GM21723 (cell line): Measurements from ENCODE around the gene NIBAN1.
A peak's percentile ranks its signal among the peaks of the same experiment; 100 is the strongest.
"Not testable (repeated sequence)": the region's sequence is repeated elsewhere in the genome, so short reads cannot be mapped to it uniquely, and the experiment has no call there.

Source experiments
- ATAC-seq: cut with Tn5 transposase; IDR thresholded peaks from one replicate; pipeline ENCODE4 v1.9.1; 2021; ENCODE audit warnings: mild to moderate bottlenecking, moderate library complexity; ENCODE audit not compliant: unreplicated experiment

NIBAN1 gene, protein sequence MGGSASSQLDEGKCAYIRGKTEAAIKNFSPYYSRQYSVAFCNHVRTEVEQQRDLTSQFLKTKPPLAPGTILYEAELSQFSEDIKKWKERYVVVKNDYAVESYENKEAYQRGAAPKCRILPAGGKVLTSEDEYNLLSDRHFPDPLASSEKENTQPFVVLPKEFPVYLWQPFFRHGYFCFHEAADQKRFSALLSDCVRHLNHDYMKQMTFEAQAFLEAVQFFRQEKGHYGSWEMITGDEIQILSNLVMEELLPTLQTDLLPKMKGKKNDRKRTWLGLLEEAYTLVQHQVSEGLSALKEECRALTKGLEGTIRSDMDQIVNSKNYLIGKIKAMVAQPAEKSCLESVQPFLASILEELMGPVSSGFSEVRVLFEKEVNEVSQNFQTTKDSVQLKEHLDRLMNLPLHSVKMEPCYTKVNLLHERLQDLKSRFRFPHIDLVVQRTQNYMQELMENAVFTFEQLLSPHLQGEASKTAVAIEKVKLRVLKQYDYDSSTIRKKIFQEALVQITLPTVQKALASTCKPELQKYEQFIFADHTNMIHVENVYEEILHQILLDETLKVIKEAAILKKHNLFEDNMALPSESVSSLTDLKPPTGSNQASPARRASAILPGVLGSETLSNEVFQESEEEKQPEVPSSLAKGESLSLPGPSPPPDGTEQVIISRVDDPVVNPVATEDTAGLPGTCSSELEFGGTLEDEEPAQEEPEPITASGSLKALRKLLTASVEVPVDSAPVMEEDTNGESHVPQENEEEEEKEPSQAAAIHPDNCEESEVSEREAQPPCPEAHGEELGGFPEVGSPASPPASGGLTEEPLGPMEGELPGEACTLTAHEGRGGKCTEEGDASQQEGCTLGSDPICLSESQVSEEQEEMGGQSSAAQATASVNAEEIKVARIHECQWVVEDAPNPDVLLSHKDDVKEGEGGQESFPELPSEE

DNA sequence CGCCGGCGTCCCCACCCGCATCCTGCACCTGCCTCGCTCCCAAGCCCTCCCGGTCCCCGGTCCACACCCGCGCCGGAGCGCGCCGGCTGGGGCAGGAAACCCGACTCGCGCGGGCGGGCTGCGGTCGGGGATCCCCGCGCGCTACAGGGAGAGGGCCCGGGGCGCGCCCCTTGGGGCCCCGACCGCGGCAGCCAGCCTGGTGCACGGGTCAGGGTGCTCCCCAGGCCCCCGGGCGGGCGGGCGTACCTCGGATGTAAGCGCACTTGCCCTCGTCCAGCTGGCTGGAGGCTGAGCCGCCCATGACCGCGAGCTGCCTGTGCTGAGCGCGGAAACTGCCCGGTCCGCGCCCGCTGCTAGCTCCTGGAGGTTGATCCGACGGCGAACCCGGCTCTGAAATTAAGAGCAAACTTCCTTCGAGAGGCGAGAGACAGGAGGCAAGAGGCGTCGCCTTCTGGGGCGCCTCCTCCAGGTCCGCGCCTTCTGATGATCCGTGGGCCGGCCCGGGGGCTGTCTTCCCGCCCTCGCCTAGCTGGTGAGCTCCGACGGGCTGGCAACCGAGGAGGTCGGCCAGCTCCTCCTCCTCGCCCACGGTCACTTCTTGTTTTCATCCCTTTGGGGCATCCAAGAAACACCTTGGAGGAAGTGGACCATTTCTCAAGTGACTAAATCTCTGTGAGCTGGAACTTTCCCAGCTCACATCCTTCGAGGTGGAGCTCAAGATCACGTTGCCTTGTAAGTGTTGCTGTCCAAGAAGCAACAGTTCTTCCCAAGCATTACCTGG is at the start of gene NIBAN1:
Gene NIBAN1 (minus strand): TSS at position 453 of the 781 bp plus-strand sequence. CDS start 152 bp downstream, at position 301.
- ATAC-seq: peak; percentile 64

DNA sequence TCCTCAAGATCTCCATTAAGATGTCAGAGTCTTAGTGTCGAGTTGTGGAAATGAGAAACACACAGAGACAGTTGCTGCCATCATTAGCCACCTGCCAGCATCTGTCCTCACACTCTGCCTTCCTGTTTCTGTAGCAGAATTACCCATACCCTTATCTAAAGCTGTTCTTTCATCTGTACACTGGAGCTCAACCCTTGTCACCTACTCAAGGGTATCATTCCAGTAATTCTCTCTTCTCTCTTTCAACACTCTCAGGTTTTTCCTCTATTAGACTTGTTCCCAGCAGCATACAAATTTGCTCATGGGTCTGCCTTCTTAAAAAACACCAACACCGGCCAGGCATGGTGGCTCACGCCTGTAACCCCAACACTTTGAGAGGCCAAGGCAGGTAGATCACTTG is 43.7 kb upstream of the NIBAN1 start:
- ATAC-seq: no peak

- ATAC-seq: no peak
Measured at GRCh38 chr1:185017338-185017737, 43.0 kb upstream of the NIBAN1 start.

DNA sequence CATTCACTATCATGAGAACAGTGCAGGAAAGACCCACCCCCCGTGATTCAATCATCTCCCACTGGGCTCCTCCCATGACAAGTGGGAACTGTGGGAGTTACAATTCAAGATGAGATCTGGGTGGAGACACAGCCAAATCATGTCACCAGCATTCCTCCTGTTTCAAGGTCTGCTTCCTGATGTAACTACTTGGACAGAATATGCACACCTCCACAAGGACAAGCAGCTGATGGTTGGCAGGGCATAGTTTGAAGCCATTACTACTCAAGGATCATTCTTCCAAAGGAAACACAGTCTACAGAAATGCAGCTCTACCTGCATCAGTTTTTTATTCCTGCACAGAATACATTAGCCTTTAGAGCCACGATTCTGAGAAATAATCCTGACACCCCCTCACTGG is 42.6 kb upstream of the NIBAN1 start:
- ATAC-seq: no peak

DNA sequence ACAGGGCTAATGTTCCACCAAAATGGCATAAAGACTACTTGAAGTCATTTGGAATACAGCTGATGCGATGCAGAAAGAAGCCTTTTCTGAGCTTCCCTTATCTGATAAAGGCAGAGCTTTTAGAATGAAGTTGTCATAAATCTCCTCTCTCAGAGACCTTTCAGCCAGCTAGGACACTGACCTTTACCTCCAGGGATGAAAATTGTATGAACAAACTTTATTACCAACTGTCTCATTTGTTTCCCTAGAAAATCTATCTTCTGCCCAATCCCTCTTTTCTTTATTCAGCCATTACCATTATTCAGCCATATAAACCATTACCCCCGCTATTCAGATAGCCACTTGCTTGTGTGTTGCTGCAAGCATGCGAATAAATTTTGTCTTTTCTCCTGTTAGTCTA is 41.3 kb upstream of the NIBAN1 start:
- ATAC-seq: no peak

GRCh38 chr1:185014941-185015340 is 40.6 kb upstream of the NIBAN1 start:
- ATAC-seq: no peak

- ATAC-seq: no peak
Measured at GRCh38 chr1:185010361-185010760, 36.1 kb upstream of the NIBAN1 start.

DNA sequence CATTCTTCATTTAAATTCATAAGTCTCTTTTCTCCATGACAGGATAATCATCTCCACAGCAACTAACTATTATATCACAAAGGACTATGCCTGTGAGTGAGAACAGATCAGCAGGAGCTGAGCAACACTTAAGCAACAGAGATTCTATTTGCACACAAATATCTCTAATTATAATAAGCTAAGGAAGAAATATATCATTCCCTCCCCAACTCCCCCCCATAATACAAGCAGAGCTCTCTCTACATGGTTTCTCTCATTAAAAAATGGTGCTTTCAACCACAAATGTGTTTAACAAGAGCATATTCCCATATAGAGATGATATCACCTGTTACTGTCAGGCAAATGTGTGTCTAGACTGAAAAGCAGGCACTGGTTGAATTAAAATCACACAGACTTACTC is 34.5 kb upstream of the NIBAN1 start:
- ATAC-seq: no peak

DNA sequence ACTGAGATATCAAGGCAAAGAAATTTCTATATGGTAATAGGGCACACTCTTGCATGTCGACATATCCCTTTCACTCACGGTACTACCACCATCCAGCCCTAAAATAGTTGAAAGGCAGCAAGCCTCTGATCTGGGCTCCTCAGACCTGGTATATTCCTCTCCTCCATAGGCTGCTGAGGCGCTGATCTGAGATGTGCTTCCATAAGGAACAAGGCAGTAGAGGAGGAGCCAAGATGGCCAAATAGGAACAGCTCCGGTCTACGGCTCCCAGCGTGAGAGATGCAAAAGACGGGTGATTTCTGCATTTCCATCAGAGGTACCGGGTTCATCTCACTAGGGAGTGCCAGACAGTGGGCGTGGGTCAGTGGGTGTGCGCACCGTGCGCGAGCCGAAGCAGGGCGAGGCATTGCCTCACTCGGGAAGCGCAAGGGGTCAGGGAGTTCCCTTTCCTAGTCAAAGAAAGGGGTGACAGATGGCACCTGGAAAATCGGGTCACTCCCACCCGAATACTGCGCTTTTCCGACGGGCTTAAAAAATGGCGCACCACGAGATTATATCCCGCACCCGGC is 27.1 kb upstream of the NIBAN1 start:
- ATAC-seq: not testable (repeated sequence)

DNA sequence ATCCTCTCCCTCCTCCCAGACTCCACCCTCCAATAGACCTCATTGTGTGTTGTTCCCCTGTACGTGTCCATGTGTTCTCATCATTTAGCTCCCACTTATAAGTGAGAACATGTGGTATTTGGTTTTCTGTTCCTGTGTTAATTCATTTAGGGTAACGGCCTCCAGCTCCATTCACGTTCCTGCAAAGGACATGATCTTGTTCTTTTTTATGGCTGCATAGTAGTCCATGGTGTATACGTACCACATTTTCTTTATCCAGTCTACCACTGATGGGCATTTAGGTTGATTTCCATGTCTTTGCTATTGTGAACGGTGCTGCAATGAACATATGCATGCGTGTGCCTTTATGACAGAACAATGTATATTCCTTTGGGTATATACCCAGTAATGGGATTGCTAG is 25.7 kb upstream of the NIBAN1 start:
- ATAC-seq: not testable (repeated sequence)

- ATAC-seq: no peak
Measured at GRCh38 chr1:184994301-184994700, 20.0 kb upstream of the NIBAN1 start.

DNA sequence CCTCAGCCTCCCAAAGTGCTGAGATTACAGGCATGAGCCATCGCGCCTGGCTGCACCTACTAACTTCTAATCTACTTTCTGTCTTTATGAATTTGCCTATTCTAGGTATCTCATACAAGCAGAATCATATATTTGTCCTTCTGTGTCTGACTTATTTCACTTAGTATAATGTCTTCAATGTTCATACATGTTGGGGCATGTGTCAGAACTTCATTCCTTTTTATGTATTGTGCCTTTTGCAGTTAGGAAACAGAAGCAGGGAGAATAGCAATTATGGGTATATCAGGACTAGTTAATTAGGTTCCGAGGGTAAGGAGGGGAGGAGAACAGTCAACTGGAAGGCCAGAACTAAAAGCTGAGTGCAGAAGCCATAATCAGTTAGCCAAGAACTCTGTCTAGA is 18.0 kb upstream of the NIBAN1 start:
- ATAC-seq: no peak

DNA sequence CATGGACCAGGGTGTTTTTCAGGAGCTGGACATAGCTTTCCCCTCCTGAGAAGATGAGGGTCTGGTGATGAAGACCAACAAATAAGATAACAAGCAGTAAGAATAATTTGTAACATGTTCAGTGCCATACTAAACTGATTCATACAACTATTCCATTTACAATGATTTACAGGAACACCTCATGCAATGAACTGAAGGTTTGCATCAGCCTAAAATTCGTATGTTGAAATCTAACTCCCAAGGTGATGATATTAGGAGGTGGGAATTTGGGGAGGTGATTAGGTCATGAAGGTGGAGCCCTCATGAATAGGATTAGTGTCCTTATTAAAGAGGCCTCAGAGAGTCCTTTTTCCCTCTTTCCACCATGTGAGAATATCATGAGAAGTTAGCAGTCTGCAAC is 15.9 kb upstream of the NIBAN1 start:
- ATAC-seq: no peak

GRCh38 chr1:184988506-184988905 is 14.2 kb upstream of the NIBAN1 start:
- ATAC-seq: no peak

- no peak for ATAC-seq
Measured at GRCh38 chr1:184987696-184988095, 13.4 kb upstream of the NIBAN1 start.

GRCh38 chr1:184986250-184986649 is 11.9 kb upstream of the NIBAN1 start:
- ATAC-seq: no peak

GRCh38 chr1:184982002-184982954 is 8.0 kb upstream of the NIBAN1 start:
- ATAC-seq: peak; percentile 98

DNA sequence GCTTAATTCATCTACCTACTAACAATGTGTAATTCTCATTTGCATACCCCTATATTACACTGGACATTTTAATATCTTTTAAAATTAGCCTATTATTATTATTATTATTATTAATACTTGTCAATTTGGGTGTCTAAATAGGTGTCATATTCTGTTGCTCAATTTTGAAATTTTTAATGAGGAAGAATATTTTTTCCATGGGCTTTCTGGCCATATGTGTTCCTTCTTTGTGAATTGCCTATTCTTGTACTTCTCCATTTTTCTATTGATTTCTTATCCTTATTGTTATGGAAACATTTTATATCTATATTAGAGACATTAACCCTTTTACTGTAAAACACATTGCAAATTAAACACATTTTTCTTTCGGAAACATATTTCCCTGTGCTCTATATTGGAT is 6.4 kb upstream of the NIBAN1 start:
- ATAC-seq: no peak

DNA sequence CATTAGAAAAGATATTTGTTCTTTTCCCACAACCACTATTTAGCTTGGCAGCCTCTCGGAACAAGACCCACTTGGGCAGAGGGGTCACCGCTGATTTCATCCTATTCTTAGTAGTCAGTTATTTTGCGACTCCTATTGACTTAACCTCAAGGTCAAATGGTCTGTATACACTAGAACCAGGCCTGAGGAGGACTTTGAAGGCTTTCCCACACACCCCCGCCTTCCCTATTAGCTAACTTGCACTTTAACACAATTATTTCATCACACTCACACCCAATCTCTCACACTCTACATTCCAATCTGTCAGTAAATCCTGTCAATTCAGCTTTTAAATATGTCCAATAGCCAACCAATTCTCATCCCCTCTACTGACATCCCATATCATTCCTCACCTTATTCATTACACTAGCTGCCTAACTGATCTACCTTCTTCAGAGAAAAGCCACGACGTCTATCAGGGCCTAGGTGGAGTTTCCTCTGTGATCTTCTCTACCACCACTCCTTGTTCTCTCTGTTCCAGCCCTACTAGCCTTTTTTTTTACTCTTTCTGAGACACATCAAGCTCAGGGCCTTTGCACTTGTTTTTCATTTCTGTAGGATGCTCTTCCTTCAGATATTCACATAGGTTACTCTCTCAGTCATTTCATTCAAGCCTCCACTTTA is 1.0 kb upstream of the NIBAN1 start:
- ATAC-seq: no peak
